Measurements from ENCODE around the gene ADGRA1.

The ADGRA1 gene

DNA sequence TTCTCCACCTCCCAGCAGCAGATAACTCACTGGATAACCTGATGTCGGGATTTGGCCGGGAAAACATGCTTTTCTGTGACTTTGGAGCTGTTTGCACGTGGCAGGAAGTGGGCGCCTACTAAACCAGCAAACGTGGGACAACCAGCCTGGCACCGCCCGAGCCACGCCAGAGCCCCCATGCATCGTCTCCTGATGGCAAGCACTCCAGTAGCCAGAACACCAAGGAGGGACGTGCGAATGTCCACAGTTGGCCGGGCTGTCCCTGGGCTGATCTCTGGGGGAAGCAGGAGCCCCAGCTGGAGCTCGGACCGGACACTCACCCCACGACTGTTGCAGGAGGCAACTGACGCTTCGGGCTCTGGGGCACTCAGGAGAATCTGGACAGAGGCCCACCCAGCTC lies 7.1 kb downstream of the ADGRA1 start:
- no peak for DNase-seq (ENCODE audit: low read depth in 2 of 2)

- no peak for DNase-seq (ENCODE audit: low read depth in 2 of 2)
Measured at GRCh38 chr10:133095586-133095985, 7.9 kb downstream of the ADGRA1 start.

- no peak for DNase-seq (ENCODE audit: low read depth in 2 of 2)
Measured at GRCh38 chr10:133096616-133097269, 9.0 kb downstream of the ADGRA1 start.

- no peak for DNase-seq (ENCODE audit: low read depth in 2 of 2)
Measured at GRCh38 chr10:133097418-133097817, 9.7 kb downstream of the ADGRA1 start.

DNA sequence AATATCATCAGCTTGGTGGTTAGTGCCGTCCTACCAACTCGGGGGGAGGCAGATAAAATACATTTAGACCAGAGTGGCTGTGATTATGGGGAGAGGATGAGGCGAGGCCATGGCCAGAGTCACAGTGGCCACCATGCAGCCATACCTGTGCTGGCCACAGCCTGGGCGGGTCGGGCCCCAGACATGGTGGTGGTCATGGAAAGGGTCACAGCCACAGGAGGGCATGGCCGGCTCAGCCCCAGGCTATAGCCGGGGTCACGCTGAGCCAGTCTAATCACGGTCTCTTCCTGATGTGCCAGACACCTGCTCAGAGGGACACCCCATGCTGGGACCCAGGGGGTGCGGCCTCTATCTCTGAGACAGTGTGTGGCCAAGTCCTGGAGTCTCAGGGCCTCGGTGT lies 10.2 kb downstream of the ADGRA1 start:
- no peak for DNase-seq (ENCODE audit: low read depth in 2 of 2)

GRCh38 chr10:133098426-133099124 lies 10.9 kb downstream of the ADGRA1 start:
- DNase-seq (ENCODE audit: low read depth in 2 of 2) = no peak

DNA sequence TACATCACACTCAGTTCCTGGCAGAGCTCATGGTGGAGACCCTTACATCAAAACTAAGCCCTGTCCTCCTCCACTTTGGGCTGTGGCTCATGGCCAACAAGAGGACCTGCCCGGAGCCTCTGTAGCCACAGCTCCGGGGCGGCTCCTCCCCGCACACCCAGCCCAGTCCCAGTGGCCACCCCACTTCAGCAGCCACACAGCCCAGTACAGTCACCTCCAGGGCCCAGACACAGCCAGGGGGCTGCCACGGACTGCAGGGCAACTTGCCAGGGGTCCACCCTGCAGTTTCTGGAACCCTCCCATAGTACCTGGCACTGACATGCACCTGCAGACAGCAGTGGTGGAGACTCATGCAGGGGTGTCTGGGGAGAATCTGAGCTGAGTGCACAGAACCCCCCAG lies 11.8 kb downstream of the ADGRA1 start:
- DNase-seq (ENCODE audit: low read depth in 2 of 2) = no peak

GRCh38 chr10:133100186-133100585 lies 12.5 kb downstream of the ADGRA1 start:
- DNase-seq (ENCODE audit: low read depth in 2 of 2) = no peak

GRCh38 chr10:133100706-133101415 lies 13.1 kb downstream of the ADGRA1 start:
- no peak for DNase-seq (ENCODE audit: low read depth in 2 of 2)

GRCh38 chr10:133101416-133101810 lies 13.7 kb downstream of the ADGRA1 start:
- no peak for DNase-seq (ENCODE audit: low read depth in 2 of 2)

- no peak for DNase-seq (ENCODE audit: low read depth in 2 of 2)
Measured at GRCh38 chr10:133102415-133103095, 14.8 kb downstream of the ADGRA1 start.

GRCh38 chr10:133103311-133103910 lies 15.7 kb downstream of the ADGRA1 start:
- DNase-seq (ENCODE audit: low read depth in 2 of 2) = no peak

DNA sequence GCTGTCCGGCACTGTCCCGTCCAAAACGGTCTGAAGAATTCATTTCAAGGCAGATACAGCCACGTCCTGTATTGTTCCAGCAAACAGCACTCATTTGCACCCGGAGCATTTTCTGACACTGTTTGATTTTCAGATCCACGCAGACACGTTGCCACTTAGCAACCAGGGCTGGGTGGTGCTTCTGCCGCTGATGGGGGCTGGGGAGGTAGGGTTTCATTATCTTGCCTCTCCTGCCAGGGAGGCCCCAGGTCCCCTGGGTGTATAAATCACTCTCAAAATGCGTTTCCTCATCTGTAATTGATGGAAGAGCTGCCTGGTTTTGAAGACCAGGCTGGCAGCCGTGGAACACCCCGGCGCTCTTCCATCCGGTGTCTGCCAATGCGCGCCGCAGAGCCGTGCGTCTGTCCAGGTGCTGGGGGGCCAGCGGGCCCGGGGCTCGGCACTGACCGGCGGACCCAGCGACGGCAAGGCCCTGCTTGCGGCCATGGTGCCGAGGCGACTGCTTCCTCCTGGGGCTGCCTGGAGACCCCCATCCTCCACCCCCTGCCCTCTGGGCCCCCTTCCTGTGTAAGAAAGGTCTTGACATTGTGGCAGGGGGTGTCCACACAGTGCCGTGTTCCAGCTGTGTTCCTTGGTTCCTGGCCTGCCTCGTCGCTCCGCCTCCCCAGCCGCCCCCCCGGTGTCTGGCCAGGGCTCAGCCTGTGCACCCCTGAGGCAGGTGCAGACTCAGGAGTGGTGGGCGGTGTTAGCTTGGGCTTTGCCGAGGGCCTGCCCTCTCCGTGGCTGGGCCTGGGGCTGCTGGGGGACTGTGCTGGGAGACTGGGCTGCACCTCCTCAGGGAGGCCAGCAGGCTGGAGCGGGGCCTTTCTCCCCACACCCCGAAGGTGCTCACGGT lies 16.6 kb downstream of the ADGRA1 start:
- DNase-seq (ENCODE audit: low read depth in 2 of 2) = no peak

DNA sequence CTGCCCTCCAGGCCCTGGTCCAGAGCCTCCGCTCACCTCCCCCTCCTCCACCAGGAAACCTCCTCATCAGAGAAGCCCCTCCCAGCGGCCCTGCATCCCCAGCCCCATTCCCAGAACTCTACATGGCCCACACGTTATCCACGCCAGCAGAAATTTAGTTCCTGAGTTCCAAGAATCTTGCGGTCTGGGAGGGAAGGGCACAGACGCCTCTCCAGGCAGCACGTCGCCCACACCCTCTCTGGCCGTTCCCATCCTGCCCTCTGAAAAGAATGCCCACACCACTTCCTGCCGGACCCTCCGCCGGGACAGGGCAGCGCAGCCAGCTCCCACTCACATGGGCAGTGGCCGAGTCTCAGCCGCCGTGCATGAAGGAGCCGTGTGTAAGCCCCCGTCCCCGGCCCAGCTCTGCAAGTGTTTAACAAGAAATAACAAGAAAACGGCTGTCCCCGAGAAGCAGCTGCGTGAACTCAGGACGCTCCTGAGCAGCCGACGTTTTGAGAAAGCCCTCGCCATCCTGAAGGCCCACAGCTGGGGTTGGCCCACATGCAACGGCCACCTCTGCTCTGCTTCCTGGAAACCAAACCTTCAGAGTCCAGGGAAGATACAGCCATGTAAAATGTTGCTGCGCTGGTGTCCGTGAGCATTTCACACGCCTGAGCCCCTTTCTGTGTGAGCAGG lies 17.4 kb downstream of the ADGRA1 start:
- DNase-seq (ENCODE audit: low read depth in 2 of 2) = no peak

DNA sequence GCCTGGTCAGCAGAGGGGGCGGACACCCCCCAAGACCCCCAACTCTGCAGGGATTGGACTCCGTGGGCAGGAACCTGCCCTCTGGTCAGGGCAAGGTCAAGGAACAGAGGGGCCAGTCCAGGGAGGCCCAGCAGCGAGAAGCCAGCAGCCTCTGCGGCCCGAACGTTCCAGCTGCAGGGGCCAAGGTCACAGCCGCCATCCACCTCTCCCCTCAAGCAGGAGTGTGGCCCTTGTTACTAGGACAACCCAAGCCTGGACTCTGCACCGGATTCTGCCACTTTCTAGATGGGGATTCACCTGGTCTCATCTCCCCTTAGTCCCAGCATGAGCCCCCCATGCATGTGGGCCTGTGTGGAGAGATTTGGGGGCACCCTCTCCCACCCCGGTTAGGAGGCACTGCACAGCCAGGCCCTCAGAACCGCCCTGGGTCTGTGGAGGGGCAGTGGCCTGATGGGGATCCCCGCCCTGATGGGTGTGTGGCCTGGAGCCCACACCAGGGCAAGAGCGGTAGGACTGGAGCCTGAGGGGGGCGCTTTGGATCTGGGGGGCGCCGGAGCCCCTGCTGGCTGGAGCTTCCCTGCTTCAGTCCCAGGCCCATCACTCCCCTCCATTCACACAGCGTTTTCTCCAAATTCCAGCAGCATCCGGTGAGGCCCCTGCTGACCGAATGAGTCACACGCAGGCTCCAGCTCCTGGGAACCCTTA lies 18.1 kb downstream of the ADGRA1 start:
- DNase-seq (ENCODE audit: low read depth in 2 of 2) = no peak

- DNase-seq (ENCODE audit: low read depth in 2 of 2) = no peak
Measured at GRCh38 chr10:133106516-133106915, 18.8 kb downstream of the ADGRA1 start.

- DNase-seq (ENCODE audit: low read depth in 2 of 2) = no peak
Measured at GRCh38 chr10:133107442-133107841, 19.7 kb downstream of the ADGRA1 start.

- DNase-seq (ENCODE audit: low read depth in 2 of 2) = no peak
Measured at GRCh38 chr10:133109711-133110110, 22.0 kb downstream of the ADGRA1 start.

- no peak for DNase-seq (ENCODE audit: low read depth in 2 of 2)
Measured at GRCh38 chr10:133110133-133110532, 22.4 kb downstream of the ADGRA1 start.

All from stimulated activated CD8-positive, alpha-beta memory T cell treated with anti-CD3 and anti-CD28 coated beads, Interleukin-15, amount 100 ng/mL, for 4 hours (primary cell).